Activated B cell treated with CpG ODN at 0.5 μM for 24 hours (primary cell): ENCODE data around the gene CASP10. TPM values are rescaled to one million over a fixed set of nuclear protein-coding genes. Genes with fewer than 3 reads are reported as not detected.

Source experiments
- ATAC-seq: fragments of 200-7000 bp; cut with Tn5 transposase; one replicate; pipeline ENCODE4 v1.10.0; 2021; ENCODE audit warnings: low read depth, mild to moderate bottlenecking, moderate library complexity
- CTCF ChIA-PET: fragments of 350-600 bp; sonication (Branson Sonifier 250); formaldehyde crosslinking; loops from one replicate; lab custom pipeline; 2021; ENCODE audit warnings: antibody characterized with exemption; lab: Charles Lee
- POLR2A ChIA-PET: fragments of 350-600 bp; sonication (Branson Sonifier 250); formaldehyde crosslinking; loops from one replicate; lab custom pipeline; 2021; ENCODE audit warnings: antibody characterized with exemption; lab: Charles Lee
- DNase-seq: peaks from one replicate; pipeline ENCODE4 v3.0.0; 2022
- H3K27ac Mint-ChIP-seq: one replicate; pipeline ENCODE4 v1.8.0; 2020; ENCODE audit warnings: mixed read lengths
- H3K27me3 Mint-ChIP-seq: one replicate; pipeline ENCODE4 v1.8.0; 2021; ENCODE audit warnings: mixed read lengths
- H3K36me3 Mint-ChIP-seq: one replicate; pipeline ENCODE4 v1.8.0; 2021; ENCODE audit warnings: low read depth, mixed read lengths
- H3K4me1 Mint-ChIP-seq: one replicate; pipeline ENCODE4 v1.8.0; 2021; ENCODE audit warnings: mixed read lengths
- H3K4me3 Mint-ChIP-seq: one replicate; pipeline ENCODE4 v1.8.0; 2020; ENCODE audit warnings: mild to moderate bottlenecking, mixed read lengths
- H3K9me3 Mint-ChIP-seq: one replicate; pipeline ENCODE4 v1.8.0; 2020; ENCODE audit warnings: mixed read lengths
- intact Hi-C: fragments of 100-400 bp; cut with micrococcal nuclease; formaldehyde crosslinking; loops from one replicate; pipeline ENCODE4 v1.15.1; 2024
- total RNA-seq: library from RNA; stranded (reverse); gene quantifications from 2 replicates; pipeline ENCODE4 v1.2.3, GENCODE V29; 2022
- TF ChIP-seq, protein P1 (sequence below): fragments of 200-600 bp; IDR thresholded peaks from one replicate; pipeline ENCODE4 v1.8.0; 2022; ENCODE audit warnings: antibody characterized with exemption, mild to moderate bottlenecking

The CASP10 gene, protein sequence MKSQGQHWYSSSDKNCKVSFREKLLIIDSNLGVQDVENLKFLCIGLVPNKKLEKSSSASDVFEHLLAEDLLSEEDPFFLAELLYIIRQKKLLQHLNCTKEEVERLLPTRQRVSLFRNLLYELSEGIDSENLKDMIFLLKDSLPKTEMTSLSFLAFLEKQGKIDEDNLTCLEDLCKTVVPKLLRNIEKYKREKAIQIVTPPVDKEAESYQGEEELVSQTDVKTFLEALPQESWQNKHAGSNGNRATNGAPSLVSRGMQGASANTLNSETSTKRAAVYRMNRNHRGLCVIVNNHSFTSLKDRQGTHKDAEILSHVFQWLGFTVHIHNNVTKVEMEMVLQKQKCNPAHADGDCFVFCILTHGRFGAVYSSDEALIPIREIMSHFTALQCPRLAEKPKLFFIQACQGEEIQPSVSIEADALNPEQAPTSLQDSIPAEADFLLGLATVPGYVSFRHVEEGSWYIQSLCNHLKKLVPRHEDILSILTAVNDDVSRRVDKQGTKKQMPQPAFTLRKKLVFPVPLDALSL
- 9.5 and 13.8 TPM in 2 replicates for total RNA-seq

DNA sequence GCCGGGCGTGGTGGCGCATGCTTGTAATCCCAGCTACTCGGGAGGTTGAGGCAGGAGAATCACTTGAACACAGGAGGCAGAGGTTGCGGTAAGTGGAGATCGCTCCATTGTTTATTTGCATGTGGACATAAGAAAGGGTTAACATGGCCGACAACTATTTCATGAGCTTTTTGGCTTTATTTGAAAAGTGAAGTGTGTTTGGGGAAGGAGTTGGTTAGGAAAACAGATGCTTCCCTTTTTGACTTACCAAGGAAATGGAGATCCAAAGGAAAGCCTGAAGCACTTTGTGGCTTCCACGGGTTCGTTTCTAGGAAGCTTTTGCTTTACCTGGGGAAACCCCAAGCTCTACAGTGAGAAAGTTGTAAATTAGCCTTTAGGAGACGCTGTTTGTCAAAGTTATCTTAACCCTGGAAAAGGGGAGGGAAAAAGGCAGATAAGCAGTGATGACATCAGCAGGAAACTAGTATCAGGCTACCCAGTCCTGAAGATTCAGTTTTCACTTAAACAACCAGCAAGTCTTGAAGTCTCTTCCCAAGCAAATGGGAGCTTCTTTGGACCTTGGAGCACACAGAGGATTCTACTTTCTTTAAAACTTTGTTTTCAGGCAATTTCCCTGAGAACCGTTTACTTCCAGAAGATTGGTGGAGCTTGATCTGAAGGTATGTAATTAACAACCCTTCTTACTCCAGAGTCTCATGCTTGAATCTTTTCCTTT lies at the start of gene CASP10:
Gene CASP10, plus strand, starts transcription at position 492 of the 715 bp plus-strand sequence. CDS start 2,637 bp downstream, outside the sequence.
- POLR2A ChIA-PET: interaction anchor here (0.5 to 3.6 kb wide), 11 partner anchors 9 to 427 kb away, joined by 3 to 73 read pairs (median 5); partner anchors contain the start of genes CASP8, CFLAR and ORC2
- peaks cover 48% of the 10 kb centered on the region for H3K4me1 Mint-ChIP-seq
- no peaks in the 10 kb centered on the region for H3K27me3 Mint-ChIP-seq

DNA sequence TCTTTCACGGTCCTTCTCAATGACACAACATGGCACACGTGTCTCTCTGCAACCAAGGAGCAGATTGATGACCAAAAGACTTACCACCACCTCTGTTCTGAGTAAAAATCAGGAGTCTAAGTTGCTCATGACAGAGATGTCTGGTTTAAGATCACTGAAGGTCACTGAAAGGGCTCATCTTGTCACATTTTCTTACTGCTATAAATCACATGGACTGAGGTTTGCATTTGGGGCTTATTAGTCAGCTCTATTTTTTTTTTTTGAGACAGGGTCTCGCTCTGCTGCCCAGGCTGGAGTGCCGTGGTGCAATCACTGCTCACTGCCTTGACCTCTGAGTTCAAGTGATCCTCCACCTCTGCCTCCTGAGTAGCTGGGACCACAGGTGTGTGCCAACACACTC lies 47.6 kb upstream of the CASP10 start:
- ATAC-seq: peak; percentile 15
- intact Hi-C loops: loop anchor here (1.0 kb wide), 1 partner anchor 8 kb away; no protein-coding TSS in a partner anchor
- peak overlapping the region; percentile 39 for H3K4me3 Mint-ChIP-seq
- H3K9me3 Mint-ChIP-seq: no peaks in the 10 kb centered on the region
- no peak for DNase-seq
- H3K27ac Mint-ChIP-seq: peak overlapping the region; percentile 67
- POLR2A ChIA-PET: interaction anchor here (0.5 to 1.4 kb wide), 4 partner anchors 9 to 33 kb away, joined by 3 to 8 read pairs (median 4); no protein-coding TSS in a partner anchor
- TF ChIP-seq, protein P1, sequence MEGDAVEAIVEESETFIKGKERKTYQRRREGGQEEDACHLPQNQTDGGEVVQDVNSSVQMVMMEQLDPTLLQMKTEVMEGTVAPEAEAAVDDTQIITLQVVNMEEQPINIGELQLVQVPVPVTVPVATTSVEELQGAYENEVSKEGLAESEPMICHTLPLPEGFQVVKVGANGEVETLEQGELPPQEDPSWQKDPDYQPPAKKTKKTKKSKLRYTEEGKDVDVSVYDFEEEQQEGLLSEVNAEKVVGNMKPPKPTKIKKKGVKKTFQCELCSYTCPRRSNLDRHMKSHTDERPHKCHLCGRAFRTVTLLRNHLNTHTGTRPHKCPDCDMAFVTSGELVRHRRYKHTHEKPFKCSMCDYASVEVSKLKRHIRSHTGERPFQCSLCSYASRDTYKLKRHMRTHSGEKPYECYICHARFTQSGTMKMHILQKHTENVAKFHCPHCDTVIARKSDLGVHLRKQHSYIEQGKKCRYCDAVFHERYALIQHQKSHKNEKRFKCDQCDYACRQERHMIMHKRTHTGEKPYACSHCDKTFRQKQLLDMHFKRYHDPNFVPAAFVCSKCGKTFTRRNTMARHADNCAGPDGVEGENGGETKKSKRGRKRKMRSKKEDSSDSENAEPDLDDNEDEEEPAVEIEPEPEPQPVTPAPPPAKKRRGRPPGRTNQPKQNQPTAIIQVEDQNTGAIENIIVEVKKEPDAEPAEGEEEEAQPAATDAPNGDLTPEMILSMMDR: no peak
- CTCF ChIA-PET: interaction anchor here (1.0 to 2.3 kb wide), 3 partner anchors 10 to 56 kb away, joined by 3 to 9 read pairs (median 3); no protein-coding TSS in a partner anchor
- no peaks in the 10 kb centered on the region for H3K27me3 Mint-ChIP-seq
- H3K36me3 Mint-ChIP-seq: peaks cover 81% of the 10 kb centered on the region
- H3K4me1 Mint-ChIP-seq: peaks cover 70% of the 10 kb centered on the region

More for the DNA sequence above, at the start of gene CASP10:
- H3K4me3 Mint-ChIP-seq: peak within 1 kb of the TSS; percentile 92
- TF ChIP-seq, protein P1: no peak
- intact Hi-C loops: loop anchor here (1.0 to 5.0 kb wide), 5 partner anchors 26 to 296 kb away; partner anchors contain the start of genes NIF3L1 and PPIL3
- H3K27ac Mint-ChIP-seq: peak within 1 kb of the TSS; percentile 83
- ATAC-seq (peak; percentile 77), DNase-seq (no peak)
- CTCF ChIA-PET: interaction anchor here (0.7 to 2.9 kb wide), 27 partner anchors 9 to 286 kb away, joined by 3 to 147 read pairs (median 4); partner anchors contain the start of gene ORC2
- no peaks in the 10 kb centered on the region for H3K9me3 Mint-ChIP-seq
- H3K36me3 Mint-ChIP-seq: peaks cover 10% of the 10 kb centered on the region

DNA sequence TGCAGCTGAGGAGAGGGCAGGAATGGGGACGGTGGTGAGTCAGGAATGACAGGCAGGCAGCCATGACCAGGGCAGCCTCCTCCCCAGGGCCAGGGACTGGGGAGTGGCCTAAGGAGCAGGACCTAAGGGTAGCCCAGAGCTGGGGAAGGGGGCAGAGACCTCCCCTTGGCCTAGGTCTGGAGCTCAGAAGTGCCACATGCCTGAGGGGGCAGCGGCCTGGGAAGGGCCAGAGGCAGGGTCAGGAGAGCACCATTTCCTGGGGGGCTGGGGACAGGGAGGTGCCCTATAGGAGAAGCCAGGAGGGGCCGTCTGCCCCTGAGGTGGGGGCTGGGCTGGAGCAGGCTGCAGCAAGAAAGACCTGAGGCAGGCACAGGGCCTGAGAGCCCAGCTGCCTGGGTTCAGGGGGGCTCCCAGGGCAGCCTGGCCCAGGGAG lies 46.0 kb upstream of the CASP10 start:
- peaks cover 81% of the 10 kb centered on the region for H3K36me3 Mint-ChIP-seq

DNA sequence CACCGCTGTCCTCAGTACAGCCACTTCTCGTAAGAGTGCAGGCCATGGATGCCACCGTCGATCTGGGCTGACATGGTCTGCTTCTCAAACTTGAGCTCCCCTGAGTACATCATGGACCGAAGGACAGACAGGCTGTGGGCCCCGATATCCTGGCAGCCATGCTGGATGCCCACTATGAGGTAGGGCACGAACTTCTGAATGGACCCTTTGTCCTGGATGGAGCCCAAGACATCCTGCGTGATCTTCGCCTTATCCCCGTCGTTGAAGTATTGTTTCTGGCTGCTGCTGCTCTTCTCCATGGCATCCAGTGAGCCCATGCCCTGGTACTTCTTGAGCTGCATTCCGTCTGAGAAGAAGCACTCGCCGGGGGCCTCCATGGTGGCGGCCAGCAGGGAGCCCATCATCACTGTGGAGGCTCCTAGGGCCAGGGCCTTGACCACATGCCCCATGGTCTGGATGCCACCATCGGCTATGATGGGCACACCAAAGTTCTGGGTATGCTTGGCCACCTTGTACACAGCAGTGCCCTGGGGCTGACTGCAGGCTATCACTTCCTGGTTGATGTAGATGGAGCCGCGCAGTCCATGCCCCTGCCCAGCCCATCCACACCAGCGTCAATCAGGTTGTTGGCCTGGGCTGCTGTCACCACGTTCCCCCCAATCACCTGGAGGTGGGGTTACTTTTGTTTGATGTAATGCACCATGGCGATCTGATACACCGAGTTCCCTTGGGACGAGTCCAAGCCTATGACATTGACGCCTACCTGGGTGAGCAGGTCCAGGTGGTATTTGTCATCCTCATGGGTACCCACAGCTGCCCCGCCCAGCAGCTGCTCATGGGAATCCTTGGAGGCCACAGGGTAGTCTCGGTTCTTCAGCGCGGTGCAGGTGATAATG lies 45.2 kb upstream of the CASP10 start:
- POLR2A ChIA-PET: interaction anchor here (1.9 kb wide), 1 partner anchor 13 kb away, joined by 6 read pairs; no protein-coding TSS in a partner anchor
- CTCF ChIA-PET: no interaction called here
- peaks cover 82% of the 10 kb centered on the region for H3K36me3 Mint-ChIP-seq

More for the DNA sequence above, 46.0 kb upstream of the CASP10 start:
- ATAC-seq: no peak
- H3K27ac Mint-ChIP-seq: peak overlapping the region; percentile 41
- H3K4me1 Mint-ChIP-seq: peaks cover 55% of the 10 kb centered on the region
- intact Hi-C loops: no loop called here
- DNase-seq: no peak
- H3K27me3 Mint-ChIP-seq: no peaks in the 10 kb centered on the region
- ChIA-PET CTCF (no interaction called here), POLR2A (interaction anchor here (1.9 kb wide), 1 partner anchor 14 kb away, joined by 6 read pairs; no protein-coding TSS in a partner anchor)
- TF ChIP-seq, protein P1: no peak
- H3K9me3 Mint-ChIP-seq: no peaks in the 10 kb centered on the region
- no peak overlapping the region for H3K4me3 Mint-ChIP-seq

More for the DNA sequence above, 45.2 kb upstream of the CASP10 start:
- Mint-ChIP-seq H3K27ac (no peak overlapping the region), H3K4me1 (peaks cover 46% of the 10 kb centered on the region), H3K4me3 (no peak overlapping the region), H3K9me3 (no peaks in the 10 kb centered on the region), H3K27me3 (no peaks in the 10 kb centered on the region)
- TF ChIP-seq, protein P1: no peak
- intact Hi-C loops: no loop called here
- ATAC-seq (no peak), DNase-seq (no peak)
